GM19395 (cell line): ENCODE results near the gene ESYT2.

Source experiments
- ATAC-seq: cut with Tn5 transposase; IDR thresholded peaks from one replicate; pipeline ENCODE4 v1.9.1; 2021; ENCODE audit warnings: mild to moderate bottlenecking, moderate library complexity; ENCODE audit not compliant: unreplicated experiment

ESYT2 gene

GRCh38 chr7:158771213-158771834, 58.0 kb downstream of the ESYT2 start:
- ATAC-seq: no peak

- ATAC-seq: no peak
Measured at GRCh38 chr7:158767707-158768106, 61.6 kb downstream of the ESYT2 start.

- ATAC-seq: no peak
Measured at GRCh38 chr7:158766570-158767281, 62.6 kb downstream of the ESYT2 start.

GRCh38 chr7:158765020-158765419, 64.3 kb downstream of the ESYT2 start:
- no peak for ATAC-seq

- no peak for ATAC-seq
Measured at GRCh38 chr7:158763454-158764033, 65.8 kb downstream of the ESYT2 start.

GRCh38 chr7:158761945-158762344, 67.4 kb downstream of the ESYT2 start:
- ATAC-seq: no peak

- ATAC-seq: no peak
Measured at GRCh38 chr7:158760936-158761335, 68.4 kb downstream of the ESYT2 start.

GRCh38 chr7:158760445-158760764, 68.9 kb downstream of the ESYT2 start:
- ATAC-seq: no peak

- no peak for ATAC-seq
Measured at GRCh38 chr7:158759749-158760444, 69.4 kb downstream of the ESYT2 start.

GRCh38 chr7:158759245-158759614, 70.1 kb downstream of the ESYT2 start:
- ATAC-seq: no peak

- no peak for ATAC-seq
Measured at GRCh38 chr7:158758586-158759244, 70.6 kb downstream of the ESYT2 start.

- ATAC-seq: no peak
Measured at GRCh38 chr7:158757404-158757989, 71.8 kb downstream of the ESYT2 start.

GRCh38 chr7:158754746-158755444, 74.4 kb downstream of the ESYT2 start:
- ATAC-seq: no peak

- no peak for ATAC-seq
Measured at GRCh38 chr7:158753900-158754299, 75.4 kb downstream of the ESYT2 start.

GRCh38 chr7:158751751-158752150, 77.6 kb downstream of the ESYT2 start:
- no peak for ATAC-seq

GRCh38 chr7:158751199-158751598, 78.1 kb downstream of the ESYT2 start:
- ATAC-seq: no peak

GRCh38 chr7:158750702-158751101, 78.6 kb downstream of the ESYT2 start:
- no peak for ATAC-seq

- ATAC-seq: no peak
Measured at GRCh38 chr7:158749396-158749795, 79.9 kb downstream of the ESYT2 start.

GRCh38 chr7:158748335-158748734, 81.0 kb downstream of the ESYT2 start:
- no peak for ATAC-seq

GRCh38 chr7:158747408-158747807, 81.9 kb downstream of the ESYT2 start:
- ATAC-seq: no peak
